ENCODE data around the gene SLC22A3. TPM values are rescaled to one million over a fixed set of nuclear protein-coding genes. Genes with fewer than 3 reads are reported as not detected.

SLC22A3 gene, protein sequence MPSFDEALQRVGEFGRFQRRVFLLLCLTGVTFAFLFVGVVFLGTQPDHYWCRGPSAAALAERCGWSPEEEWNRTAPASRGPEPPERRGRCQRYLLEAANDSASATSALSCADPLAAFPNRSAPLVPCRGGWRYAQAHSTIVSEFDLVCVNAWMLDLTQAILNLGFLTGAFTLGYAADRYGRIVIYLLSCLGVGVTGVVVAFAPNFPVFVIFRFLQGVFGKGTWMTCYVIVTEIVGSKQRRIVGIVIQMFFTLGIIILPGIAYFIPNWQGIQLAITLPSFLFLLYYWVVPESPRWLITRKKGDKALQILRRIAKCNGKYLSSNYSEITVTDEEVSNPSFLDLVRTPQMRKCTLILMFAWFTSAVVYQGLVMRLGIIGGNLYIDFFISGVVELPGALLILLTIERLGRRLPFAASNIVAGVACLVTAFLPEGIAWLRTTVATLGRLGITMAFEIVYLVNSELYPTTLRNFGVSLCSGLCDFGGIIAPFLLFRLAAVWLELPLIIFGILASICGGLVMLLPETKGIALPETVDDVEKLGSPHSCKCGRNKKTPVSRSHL
- 3.9 TPM for total RNA-seq

DNA sequence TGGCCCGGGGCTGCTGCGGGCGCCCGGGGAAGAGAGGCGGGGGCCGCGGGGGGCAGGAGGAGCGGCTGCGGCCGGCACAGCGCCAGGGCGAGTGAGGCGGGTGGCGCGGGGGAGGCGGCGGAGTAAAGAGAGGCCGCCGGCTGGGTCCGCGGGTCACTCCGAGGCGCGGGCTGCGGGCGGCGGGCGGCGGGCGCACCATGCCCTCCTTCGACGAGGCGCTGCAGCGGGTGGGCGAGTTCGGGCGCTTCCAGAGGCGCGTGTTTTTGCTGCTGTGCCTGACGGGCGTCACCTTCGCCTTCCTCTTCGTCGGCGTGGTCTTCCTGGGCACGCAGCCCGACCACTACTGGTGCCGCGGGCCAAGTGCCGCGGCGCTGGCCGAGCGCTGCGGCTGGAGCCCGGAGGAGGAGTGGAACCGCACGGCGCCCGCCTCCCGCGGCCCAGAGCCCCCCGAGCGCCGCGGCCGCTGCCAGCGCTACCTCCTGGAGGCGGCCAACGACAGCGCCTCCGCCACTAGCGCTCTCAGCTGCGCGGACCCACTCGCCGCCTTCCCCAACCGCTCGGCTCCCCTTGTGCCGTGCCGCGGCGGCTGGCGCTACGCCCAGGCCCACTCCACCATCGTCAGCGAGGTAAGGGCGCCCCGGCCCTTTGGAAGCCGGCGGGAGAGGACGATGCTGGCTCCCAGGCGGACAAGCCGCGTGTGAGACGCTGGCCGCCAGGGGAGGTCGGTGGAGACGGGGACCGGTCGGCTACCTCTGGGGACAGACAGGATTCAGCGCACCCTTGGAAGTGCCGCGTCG, at the start of gene SLC22A3:
Gene SLC22A3 (plus strand): TSS at position 156 of the 797 bp plus-strand sequence. CDS start 42 bp downstream, at position 198.

Other genes starting within 250 kb of the SLC22A3 start
- gene SLC22A1, start 226.6 kb upstream of the SLC22A3 start, total RNA-seq = 0.46 TPM
- gene SLC22A2, start 89.6 kb upstream of the SLC22A3 start, total RNA-seq = 0.46 TPM

Measured in diencephalon (tissue), 1 donor.